GM19324 (cell line): ENCODE data around the gene BRAF.
"Not testable (repeated sequence)": the region's sequence is repeated elsewhere in the genome, so short reads cannot be mapped to it uniquely, and the experiment has no call there.

Experiments used
- ATAC-seq: cut with Tn5 transposase; IDR thresholded peaks from one replicate; pipeline ENCODE4 v1.9.1; 2021; ENCODE audit warnings: mild to moderate bottlenecking, moderate library complexity; ENCODE audit not compliant: unreplicated experiment, low FRiP score

The BRAF gene

DNA sequence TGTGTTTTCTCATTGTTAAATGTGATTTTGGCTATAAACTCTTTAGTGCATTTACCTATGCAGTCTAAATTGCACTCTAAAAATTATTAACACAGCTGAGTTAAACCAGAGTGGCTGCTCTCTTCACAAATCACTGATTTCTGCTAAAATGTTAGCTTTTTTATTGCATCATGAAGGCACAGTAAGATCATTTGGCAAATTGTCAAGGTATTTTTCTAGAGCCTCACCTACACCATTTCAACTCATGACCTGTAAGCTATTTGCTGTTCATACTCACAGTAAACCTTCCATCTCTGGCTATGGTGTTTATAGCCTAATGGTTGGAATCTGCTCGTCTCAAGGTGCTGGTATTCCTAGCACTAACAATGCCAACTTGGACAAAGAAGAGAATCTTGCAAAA is 202.5 kb downstream of the BRAF start:
- no peak for ATAC-seq

DNA sequence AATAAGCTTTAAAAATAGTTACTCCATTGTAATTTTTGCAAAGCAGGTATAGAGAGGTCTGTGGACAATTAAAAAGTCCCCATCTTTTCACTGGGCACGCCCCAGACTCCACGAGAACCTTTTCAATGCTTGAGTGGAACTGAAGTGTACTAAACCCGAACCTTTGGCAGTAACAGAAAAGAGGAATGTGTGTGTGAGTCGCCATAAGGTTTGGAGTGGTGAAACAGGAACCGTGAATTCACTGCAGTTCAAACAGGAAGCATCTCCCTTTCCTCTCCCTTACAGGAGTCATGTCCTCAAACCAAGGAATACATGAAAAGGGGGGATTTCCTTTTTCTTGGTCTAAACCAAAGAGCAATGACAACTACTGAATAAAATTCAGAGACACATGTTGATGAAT is 205.0 kb downstream of the BRAF start:
- no peak for ATAC-seq

DNA sequence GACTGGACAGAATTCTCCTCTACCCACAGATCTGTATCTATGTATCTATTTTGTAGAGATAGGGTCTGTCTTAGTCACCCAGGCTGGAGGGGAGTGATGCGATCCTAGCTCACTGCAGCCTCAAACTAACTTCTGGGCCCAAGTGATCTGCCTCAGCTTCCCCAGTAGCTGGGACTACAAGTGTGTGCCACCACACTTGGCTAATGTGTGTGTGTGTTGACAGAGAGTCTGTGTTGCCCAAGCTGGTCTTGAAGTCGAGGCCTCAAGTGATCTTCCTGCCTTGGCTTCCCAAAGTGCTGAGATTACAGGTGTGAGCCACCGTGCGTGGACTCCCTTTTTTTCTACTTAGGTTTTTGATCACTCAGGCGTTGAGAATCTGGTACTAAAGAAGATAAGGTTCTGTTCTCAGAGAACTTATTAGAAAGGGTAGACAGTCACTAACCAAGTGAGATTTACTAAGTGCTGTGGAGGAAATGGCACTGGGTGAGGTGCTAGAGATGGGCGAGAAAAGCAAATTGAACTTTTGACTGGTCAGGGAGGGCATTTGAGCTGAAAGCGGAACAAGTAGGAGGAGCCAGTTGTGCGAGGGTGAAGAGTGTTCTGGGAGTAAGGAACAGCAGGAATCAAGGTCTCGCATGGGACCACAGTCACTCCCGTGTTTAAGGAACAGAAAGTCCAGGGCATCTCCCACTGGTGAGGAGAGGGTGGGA is 210.2 kb downstream of the BRAF start:
- no peak for ATAC-seq

DNA sequence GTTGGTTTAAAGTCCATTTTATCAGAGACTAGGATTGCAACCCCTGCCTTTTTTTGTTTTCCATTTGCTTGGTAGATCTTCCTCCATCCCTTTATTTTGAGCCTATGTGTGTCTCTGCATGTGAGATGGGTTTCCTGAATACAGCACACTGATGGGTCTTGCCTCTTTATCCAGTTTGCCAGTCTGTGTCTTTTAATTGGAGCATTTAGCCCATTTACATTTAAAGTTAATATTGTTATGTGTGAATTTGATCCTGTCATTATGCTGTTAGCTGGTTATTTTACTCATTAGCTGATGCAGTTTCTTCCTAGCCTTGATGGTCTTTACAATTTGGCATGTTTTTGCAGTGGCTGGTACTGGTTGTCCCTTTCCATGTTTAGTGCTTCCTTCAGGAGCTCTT is 212.3 kb downstream of the BRAF start:
- not testable (repeated sequence) for ATAC-seq

DNA sequence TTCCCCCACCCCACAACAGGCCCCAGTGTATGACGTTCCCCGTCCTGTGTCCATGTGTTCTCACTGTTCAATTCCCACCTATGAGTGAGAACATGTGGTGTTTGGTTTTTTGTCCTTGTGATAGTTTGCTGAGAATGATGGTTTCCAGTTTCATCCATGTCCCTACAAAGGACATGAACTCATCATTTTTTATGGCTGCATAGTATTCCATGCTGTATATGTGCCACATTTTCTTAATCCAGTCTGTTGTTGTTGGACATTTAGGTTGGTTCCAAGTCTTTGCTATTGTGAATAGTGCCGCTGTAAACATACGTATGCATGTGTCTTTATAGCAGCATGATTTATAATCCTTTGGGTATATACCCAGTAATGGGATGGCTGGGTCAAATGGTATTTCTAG is 216.0 kb downstream of the BRAF start:
- not testable (repeated sequence) for ATAC-seq

DNA sequence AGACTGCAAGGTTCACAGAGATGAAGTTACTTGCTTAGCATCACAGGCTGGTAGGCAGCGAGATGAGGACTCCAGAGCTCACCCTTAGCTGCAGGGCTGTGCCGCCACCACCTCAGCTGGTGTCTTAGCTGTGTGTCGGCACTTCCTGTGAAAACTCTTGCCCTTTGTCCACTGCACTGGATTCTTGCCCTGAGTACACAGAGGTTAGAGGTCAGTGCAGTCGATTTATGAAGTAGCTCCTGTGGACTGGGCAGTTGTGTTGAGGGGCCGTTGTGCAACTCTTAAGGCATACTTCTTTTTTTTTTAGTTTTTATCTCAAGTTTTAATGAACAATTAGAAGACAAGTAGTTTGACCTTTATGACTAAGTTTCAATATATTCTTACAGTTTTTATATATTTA is 217.6 kb downstream of the BRAF start:
- ATAC-seq = no peak

DNA sequence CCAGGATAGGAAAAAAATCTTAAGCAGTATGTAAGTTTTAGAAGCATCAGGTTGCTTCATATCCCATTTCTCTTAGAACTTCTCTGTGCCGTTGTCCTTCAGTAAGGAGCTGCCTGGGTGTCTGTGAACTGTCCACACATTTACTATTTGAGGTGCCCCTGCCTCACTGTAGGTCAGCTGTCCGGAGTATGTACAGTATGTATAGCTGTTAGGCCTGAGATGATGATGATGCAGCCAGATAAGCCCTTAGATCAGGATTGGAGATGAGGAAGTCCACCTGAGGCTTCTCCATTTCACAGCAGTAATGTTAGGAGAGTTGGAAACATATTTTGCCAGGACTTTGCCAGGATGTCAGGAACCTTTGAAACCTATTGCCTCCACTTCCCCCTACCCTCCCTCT is 220.5 kb downstream of the BRAF start:
- ATAC-seq = no peak

DNA sequence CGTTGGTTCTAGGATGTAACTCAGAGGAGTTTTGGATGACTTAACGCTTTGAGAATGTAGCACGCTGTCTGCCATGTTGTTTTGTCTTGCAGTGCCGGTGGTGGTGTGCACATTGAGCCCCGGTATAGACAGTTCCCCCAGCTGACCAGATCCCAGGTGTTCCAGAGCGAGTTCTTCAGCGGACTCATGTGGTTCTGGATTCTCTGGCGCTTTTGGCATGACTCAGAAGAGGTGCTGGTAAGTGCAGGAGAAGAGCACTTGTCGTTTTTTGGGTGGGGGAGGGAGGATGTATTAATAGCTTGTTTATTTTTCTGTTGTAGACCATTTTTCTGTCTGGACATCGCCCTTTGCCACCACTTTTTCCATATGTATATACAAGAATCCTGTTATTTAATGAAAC is 222.0 kb downstream of the BRAF start:
- no peak for ATAC-seq

DNA sequence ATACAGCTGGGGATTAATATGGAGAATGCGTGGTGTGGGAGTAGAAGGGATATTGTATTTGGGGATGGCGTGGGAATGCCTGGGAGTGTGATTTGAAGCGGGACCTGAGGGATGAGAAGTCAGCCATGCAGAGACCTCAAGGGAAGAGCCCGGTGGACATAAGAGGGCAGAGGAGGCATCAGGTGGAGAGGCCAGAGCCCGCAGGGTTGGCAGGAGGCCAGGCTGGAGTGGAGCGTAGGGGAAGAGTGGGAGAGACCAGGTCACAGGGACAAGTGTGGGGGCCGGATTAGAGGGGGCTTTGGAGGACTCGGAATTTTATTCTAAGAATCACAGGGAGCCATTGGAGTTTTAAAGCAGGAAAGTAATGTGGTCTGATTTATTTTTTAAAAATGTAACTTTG is 226.3 kb downstream of the BRAF start:
- no peak for ATAC-seq

DNA sequence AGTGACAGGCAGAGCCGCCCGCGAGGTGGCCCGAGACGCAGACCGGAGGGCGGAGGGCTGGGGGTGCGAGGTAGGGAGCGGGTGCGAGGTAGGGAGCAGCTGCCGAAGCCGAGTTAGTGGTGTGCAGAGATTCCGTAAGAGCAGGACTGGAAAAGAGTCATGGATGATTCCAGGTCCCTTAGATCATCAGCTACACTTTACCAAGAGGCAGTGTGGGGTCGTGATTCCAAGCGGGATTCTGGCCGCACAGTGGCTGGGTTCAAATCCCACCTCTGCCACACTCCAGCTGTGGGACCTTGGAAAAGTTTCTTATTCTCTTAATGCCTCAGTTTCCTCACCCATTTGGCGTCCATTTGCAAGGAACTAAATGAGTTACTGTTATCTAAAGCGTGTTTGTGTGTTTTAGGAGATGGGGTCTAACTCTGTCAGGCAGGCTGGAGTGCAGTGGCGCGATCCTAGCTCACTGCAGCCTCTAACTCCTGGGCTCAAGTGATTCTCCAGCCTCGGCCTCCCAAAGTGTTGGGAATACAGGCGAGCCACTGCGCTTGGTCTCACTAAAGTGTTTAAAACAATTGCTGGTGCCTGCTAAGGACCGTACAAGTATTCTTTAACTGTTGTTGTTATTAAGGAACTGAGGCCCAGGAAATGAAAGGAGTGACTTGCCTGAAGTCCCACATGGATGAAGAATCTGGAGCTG is 227.1 kb downstream of the BRAF start:
- ATAC-seq = no peak

DNA sequence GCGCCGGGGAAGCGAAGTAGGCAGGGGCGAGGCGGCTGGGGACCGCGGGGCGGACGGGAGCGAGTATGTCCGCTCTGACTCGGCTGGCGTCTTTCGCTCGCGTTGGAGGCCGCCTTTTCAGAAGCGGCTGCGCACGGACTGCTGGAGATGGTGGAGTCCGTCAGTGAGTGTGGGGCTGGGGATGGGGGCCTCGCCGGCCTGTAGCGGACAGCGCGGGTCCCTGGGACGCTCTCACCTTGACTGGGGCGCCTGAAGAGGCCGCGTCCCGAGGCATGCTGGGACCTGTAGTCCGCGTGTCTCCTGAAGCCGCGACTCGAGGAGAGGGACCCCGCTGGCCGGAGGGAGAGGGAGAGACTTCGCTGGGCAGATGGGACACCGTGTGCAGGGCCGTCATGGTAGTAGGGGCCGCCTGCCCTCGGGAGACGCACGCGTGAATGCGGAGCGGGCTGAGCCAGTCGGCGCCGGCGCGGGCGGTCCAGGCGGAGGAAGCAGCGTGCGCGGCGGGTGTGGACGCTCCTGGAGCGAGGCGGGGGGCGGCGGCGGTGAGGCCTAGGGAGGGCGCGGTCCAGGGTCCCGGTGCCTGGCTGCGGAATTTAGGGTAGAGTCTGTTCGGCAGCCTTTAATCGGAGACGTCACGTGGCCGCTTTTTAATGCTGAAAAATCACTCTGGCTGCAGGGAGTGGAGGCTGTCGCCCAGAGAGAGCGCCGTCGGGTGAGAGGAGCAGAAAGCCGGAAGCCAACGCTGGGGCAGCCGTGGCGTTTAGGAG is 227.9 kb downstream of the BRAF start, which contains the start of gene NDUFB2:
Gene NDUFB2, plus strand, starts transcription at position 29 of the 767 bp plus-strand sequence. Its CDS starts 37 bp downstream, at position 66.
- peak; percentile 94 for ATAC-seq

DNA sequence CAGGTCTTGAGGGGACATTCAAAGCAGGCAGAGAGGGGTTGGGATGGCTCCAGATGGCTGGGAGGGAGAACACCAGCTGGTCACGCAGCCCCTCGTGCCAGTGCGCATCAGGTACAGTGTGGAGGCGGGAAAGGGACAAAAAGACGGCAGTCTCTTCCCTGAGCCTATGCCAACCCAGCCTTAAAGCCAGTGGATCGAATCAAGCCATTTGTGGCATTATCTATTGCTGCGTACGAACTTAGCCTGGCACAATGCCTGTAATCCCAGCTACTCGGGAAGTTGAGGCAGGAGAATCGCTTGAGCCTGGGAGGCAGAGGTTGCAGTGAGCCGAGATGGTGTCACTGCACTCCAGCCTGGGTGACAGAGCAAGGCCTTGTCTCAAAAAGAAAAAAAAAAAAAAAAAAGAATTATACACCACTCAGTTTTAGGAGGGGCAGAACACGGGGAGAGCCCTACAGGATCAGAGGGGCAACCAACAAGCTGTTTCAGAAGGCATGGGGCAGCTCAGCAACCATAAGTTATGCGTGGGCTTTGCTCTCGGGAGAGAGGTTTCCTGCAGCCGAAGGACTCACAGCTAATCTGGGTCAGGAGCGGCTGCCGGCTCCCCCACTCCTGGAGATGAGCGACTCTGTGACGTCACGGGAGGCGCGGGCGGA is 228.6 kb downstream of the BRAF start:
- ATAC-seq = no peak

DNA sequence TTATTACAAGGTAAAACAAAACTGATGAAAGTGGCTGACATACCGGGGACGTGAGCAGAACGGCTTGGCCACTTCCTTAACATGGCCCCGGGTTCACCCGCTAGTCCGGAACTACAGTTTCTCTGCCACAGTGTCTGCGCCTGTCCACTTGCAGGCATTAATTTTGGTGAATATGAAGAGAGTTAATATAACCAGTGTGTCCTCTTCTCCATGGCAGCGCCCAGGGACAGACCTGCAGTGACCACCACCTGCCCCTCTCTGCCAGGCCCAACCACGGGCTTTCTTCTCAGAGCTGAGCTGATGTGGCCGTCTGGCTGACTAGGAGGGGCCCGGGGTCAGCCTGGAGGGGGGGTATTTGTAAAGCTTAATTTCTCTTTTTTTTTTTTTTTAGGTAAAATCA is 229.3 kb downstream of the BRAF start:
- ATAC-seq = no peak

DNA sequence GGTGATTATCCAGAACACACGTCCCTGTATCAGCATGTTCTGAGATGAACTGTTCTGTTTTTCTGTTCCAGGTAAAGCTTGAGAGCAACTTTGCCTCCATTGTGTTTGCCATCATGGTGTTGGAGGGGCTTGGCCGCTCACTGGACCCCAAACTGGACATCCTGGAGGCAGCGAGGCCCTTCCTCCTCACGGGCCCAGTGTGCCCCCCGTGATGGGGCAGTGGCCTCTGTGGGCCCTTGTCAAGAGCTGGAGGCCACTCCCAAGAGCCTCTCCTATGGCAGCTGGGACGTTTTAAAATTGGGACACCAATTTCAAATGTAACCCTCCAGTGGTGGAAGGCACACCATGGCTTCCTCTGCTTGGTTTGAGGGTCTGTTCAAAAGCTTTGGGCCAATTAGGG is 230.1 kb downstream of the BRAF start:
- ATAC-seq = no peak

DNA sequence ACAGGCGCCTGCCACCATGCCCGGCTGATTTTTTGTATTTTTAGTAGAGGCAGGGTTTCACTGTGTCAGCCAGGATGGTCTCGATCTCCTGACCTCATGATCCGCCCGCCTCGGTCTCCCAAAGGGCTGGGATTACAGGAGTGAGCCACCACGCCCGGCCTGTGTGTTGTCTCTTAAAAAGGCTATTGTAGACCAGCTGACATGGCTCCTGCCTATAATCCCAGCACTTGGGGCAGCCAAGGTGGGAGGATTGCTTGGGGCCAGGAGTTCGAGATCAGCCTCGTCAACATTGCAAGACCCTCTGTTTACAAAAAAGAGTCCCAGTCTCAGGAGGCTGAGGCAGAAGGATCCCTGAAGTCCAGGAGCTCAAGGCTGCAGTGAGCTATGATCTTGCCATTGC is 230.9 kb downstream of the BRAF start:
- not testable (repeated sequence) for ATAC-seq

DNA sequence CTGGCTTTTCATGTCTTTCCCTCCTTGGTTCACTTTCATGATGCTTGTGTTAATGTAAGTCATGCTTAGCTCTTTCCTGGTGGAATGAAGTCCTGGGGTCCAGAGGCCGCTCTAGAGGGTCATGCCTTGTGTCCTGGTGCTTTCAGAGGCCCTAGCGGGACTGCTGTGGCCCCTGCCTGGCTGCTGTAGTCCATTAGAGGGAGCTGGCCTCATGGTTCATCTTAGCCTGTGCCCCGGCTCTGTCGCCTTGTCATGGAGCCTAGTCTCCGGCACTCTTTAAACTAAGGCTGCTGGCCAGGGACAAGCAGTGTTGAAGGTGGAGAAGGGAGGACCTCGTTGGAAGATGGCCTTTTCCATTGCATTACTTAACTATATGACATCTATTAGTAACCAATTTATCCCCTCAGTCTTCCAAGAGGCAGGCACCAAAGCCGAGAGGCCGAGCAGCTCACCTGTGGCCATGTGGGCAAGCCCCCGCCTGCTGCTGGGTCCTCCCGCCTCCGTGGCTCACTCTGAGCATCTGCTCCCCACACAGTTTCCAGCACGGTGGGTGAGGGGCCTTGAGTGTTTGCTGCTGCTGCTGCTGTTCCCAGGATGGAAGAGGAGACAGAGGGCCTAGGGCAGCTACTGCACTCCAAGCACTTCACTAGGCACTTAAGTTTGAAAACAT is 233.2 kb downstream of the BRAF start:
- no peak for ATAC-seq

DNA sequence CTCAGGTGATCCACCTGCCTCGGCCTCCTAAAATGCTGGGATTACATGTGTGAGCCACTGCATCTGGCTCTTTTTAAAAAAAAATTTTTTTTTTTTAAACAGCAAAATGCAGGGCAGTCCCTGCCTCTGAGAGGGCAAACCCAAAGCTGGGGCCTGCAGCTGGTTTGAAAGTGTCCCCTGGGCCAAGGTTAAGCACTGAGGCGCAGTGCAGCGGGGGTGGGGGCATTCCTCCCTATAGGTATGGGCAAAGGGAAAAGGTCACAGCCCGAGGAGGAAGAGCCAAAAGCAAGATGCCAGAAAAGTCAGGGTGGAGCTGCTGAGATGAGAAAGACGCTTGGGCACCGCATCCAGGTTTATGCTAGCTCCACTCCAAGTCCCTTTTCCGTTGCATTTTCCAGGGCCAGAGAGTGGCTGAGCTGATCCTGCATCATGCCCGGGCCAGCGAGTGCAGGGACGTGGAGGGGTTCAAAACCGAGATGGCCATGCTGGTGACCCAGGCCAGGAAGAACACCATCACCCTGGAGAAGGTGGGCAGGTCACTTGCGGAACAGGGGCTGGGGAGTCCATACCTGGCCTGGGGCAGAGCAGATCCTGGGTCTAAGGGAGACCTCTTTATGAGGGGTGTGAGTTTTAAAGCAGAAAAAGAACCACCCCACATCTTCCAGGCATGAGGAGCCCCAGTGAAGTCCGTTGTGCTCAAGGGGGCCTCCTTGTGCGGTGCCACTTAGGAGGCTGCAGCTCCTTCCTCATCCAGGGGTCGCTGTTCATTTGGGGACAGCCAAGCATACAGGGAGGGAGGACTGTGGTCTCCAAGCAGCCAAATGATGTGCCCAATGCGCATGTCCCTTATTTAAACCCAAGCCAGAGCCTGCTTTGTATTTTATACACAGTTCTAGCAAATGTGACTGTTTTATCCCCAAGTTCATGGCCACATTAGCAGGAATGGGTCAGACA is 235.3 kb downstream of the BRAF start:
- ATAC-seq = no peak

DNA sequence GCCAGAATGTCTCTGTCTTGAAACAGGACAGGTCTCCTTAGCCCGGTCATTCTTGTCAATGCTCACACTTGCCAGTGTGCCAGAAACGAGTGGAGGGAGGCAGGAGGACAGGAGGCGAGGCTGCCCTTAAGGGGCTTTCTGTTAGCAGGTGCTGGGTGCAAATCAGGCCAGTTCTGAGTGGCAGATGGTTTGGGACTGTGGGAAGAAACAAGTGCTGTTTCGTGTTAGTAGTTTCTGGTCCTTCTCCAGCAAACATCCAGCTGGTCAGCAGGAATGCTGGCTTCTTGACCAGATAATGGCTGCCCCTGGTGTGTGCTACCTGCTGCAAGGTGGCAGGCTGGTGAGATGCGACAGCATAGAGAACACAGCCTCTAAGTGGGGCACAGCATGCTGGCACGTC is 236.4 kb downstream of the BRAF start:
- ATAC-seq = no peak

DNA sequence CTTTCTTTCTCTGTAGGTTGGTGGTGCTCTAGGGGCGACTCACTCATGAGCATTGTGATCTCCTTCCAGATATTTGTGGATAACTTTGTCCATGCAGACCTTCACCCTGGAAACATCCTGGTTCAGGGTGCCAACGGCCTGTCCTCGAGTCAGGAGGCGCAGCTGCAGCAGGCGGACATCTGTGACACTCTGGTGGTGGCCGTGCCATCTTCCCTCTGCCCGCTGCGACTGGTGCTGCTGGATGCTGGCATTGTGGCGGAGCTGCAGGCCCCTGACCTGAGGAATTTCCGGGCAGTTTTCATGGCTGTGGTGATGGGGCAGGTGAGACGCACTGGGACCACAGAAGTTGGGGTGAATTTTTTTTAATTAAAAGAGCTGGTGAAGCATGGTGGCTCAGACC is 237.8 kb downstream of the BRAF start:
- no peak for ATAC-seq
